LNCAP (cell line): ENCODE data around the gene REEP3.

Experiments
- TF ChIP-seq, protein P1 (sequence below): fragments of 450-650 bp; IDR thresholded peaks from 2 replicates; pipeline ENCODE4 v1.5.1; 2017; ENCODE audit warnings: mild to moderate bottlenecking

Gene REEP3

DNA sequence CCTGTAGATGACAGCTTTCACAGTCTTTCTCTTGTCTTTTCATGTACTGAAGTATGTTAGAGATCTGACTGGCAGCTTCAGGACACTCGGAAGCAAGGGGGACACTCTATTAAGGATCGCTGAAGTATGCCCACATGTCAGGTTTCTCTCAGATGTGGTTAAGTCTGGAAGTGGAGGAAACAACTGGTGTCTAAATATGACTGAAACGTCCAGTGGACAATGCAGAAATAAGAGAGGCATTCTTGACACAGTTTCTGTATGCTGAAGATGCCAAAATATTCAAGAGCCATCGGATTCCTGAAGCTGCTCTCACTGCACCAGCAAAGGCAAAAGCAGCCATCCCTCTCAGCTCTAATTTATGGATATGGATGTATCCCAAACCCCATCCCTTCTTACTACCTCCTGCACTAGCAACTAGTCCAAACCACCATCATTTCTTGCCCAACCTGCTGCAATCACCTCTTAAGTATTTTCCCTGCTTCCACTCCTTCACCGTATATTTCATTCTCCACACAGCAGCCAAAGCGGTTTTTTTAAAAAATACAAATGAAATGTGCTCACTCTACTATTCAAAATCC, 113.4 kb downstream of the REEP3 start:
- TF ChIP-seq, protein P1, sequence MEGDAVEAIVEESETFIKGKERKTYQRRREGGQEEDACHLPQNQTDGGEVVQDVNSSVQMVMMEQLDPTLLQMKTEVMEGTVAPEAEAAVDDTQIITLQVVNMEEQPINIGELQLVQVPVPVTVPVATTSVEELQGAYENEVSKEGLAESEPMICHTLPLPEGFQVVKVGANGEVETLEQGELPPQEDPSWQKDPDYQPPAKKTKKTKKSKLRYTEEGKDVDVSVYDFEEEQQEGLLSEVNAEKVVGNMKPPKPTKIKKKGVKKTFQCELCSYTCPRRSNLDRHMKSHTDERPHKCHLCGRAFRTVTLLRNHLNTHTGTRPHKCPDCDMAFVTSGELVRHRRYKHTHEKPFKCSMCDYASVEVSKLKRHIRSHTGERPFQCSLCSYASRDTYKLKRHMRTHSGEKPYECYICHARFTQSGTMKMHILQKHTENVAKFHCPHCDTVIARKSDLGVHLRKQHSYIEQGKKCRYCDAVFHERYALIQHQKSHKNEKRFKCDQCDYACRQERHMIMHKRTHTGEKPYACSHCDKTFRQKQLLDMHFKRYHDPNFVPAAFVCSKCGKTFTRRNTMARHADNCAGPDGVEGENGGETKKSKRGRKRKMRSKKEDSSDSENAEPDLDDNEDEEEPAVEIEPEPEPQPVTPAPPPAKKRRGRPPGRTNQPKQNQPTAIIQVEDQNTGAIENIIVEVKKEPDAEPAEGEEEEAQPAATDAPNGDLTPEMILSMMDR = no peak

DNA sequence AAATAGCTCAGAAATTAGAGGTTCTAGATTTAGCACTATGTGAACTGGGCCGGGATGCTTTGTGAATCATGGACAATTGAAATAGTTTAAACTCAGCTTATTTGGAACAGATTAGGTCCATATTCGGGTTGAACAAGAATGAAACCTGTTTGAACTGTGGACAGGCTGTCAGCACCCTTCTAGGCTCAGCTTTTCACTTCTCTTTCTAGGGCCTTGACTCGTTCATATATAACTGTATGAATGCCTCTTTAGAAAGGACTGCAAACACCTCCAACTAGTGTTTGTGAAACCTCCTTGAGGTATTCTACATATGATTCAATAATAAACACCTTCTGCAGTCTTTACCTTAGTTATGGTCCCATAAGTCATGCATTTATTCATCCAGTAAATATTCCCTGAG, 115.6 kb downstream of the REEP3 start:
- TF ChIP-seq, protein P1 = no peak

DNA sequence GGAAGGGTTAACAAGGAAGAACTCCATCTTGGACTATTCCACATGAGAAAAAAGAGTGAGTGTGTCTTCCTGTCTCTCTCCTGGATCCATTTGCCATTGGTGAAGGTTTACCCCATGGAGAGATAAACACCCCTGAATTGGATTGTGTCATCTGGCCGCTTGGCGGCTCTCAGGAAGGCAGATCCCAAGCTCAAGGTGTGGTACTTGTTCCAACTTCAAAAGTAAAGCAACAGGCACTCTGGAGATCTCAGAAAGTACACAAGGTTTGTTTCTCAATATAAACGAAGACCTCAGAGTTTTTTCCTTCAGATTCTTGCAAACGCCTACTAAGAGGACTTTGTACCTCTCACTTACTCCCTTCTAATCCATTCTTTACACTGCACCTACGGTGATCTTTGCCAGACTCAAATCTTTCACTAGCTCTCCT, 116.7 kb downstream of the REEP3 start:
- TF ChIP-seq, protein P1 = no peak

DNA sequence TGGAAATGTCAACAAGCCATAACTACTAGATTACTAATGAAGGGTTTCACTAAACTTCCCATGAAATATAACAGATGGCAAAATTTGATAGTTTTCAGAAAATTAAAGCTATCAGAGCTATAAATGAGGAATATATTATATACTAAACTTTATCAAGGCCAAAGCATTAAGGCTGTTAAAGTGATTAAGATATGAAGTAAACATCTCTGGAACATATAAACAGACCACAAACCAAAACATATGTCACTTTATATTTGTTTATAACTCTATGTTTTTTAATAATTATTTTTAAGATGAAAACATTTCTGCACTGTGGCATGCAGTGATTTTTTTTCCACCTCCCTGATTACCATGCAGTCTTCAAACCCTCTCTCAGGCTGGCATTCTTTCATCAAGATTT, 120.2 kb downstream of the REEP3 start:
- TF ChIP-seq, protein P1 = no peak

DNA sequence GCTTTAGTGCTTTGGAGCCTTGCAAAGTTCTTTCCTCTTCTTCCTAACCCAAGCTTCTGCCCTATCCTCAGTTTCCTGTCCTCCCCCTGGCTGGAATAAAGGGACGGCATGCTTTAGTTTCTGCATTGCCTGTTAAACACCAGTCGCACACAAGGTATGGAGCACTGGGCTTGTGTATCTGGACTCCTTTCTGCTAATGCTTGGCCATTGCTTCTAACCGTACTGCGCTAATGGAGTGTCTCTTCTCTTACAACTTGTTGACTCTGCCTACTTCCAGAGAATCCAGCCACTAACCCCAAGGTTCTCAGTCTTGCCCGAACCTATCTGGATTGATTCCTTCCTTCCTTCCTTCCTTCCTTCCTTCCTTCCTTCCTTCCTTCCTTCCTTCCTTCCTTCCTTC, 120.6 kb downstream of the REEP3 start:
- TF ChIP-seq, protein P1 = no peak

DNA sequence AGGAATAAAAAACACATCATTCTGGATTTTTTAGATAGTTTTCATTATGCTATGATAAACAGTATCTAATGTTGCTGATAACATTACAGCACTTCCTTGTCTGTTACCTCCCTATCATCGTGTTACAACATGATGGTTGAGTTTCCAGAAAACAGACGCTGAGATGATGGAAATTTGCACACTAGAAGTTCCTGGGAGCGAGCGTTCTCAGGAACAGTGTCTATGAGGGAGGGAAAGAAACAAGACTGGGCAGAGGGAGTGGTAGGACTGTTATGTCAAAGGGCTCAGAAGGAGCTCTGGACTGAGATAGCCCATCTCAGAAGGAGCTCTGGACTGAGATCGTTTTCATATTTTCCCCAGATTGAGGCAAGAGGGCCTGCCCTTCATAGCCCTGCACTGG, 121.6 kb downstream of the REEP3 start:
- TF ChIP-seq, protein P1 = no peak

DNA sequence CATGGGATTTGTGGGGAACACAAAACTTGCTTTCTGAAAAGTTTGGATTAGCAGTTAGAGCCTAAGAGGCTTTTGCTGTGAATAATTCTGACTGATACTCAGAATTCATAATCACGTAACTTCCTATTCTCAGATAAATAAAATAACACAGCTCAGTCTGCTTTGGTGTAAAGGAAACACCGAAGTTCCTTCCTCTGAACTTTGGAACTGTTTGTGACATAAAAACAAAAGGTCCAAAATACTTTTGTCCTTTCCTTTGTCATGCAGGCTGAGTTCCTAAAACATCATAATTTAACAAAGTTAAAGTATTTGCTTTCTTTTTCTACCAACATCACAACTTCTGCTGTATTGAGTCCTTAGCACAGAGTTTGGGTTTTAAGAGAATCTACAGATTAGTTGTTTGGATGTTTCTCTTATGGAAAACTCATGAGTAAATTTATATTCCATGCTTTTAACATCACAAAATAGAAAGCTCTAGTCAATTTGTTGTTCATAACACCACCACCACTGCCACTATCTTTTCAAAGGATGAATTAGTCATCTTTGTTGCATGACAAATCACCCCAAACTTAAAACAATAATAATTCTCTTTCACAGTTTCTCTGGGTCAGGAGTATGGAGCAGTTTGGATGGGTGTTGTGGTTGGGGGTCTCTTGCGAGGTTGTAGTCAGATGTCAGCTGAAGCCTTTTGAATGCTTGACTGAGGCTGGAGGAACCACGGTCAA, 123.4 kb downstream of the REEP3 start:
- TF ChIP-seq, protein P1 = no peak

DNA sequence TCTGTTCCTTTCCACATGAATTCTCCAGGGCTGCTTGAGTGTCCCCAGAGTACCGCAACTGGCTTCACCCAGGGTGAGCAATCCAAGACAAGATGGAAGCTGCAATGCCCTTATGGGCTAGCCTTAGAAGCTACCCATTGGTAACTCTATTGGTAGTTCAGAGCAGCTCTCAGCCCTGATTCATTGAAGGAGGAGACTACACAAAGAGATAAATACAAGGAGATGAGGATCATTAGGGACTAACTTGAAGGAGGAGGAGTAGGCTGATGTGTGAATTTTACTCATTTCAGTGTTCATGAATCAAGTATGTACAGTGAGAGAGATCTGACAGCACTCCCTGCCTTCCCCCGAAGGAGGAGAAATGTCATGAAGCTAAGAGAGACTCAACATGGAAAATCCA, 124.0 kb downstream of the REEP3 start:
- TF ChIP-seq, protein P1 = no peak
